ENCODE measurements around the gene TLR7.

- TF ChIP-seq ZNF654 (tag by site-specific recombination; IDR thresholded peaks at IDR 0.05; ENCODE audit: low read depth) (no peak), ZEB2 (tag by site-specific recombination; IDR thresholded peaks at IDR 0.05) (no peak), KLF10 (tag by site-specific recombination; IDR thresholded peaks at IDR 0.05) (no peak), ZNF658 (tag by site-specific recombination; IDR thresholded peaks at IDR 0.05) (no peak), ZBTB26 (tag by site-specific recombination; optimal IDR thresholded peaks at IDR 0.05) (no peak)
- TF ChIP-seq, protein P1, sequence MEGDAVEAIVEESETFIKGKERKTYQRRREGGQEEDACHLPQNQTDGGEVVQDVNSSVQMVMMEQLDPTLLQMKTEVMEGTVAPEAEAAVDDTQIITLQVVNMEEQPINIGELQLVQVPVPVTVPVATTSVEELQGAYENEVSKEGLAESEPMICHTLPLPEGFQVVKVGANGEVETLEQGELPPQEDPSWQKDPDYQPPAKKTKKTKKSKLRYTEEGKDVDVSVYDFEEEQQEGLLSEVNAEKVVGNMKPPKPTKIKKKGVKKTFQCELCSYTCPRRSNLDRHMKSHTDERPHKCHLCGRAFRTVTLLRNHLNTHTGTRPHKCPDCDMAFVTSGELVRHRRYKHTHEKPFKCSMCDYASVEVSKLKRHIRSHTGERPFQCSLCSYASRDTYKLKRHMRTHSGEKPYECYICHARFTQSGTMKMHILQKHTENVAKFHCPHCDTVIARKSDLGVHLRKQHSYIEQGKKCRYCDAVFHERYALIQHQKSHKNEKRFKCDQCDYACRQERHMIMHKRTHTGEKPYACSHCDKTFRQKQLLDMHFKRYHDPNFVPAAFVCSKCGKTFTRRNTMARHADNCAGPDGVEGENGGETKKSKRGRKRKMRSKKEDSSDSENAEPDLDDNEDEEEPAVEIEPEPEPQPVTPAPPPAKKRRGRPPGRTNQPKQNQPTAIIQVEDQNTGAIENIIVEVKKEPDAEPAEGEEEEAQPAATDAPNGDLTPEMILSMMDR (tag by site-specific recombination; IDR thresholded peaks at IDR 0.05): no peak
- TF ChIP-seq, protein P2, sequence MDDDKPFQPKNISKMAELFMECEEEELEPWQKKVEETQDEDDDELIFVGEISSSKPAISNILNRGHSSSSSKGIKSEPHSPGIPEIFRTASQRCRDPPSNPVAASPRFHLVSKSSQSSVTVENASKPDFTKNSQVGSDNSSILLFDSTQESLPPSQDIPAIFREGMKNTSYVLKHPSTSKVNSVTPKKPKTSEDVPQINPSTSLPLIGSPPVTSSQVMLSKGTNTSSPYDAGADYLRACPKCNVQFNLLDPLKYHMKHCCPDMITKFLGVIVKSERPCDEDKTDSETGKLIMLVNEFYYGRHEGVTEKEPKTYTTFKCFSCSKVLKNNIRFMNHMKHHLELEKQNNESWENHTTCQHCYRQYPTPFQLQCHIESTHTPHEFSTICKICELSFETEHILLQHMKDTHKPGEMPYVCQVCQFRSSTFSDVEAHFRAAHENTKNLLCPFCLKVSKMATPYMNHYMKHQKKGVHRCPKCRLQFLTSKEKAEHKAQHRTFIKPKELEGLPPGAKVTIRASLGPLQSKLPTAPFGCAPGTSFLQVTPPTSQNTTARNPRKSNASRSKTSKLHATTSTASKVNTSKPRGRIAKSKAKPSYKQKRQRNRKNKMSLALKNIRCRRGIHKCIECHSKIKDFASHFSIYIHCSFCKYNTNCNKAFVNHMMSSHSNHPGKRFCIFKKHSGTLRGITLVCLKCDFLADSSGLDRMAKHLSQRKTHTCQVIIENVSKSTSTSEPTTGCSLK (tag by site-specific recombination; IDR thresholded peaks at IDR 0.05): no peak
Measured at GRCh38 chrX:12891171-12891570, 24.3 kb downstream of the TLR7 start.

Data from HEK293 (cell line).